OCI-M2 (cell line): ENCODE data around the gene AP1S3.
"Not testable (repeated sequence)": the region's sequence is repeated elsewhere in the genome, so short reads cannot be mapped to it uniquely, and the experiment has no call there.

Experiments
- DNase-seq: peaks from one replicate; lab custom pipeline; 2025; ENCODE audit not compliant: unreplicated experiment; lab: John Stamatoyannopoulos, UW

The AP1S3 gene

GRCh38 chr2:223837287-223838061 lies at the start of gene AP1S3:
Gene AP1S3, minus strand, starts transcription at chr2:223837582. Its CDS starts 132 bp downstream, at chr2:223837450.
- no peak for DNase-seq

GRCh38 chr2:223887127-223887526 lies 49.7 kb upstream of the AP1S3 start:
- no peak for DNase-seq

DNA sequence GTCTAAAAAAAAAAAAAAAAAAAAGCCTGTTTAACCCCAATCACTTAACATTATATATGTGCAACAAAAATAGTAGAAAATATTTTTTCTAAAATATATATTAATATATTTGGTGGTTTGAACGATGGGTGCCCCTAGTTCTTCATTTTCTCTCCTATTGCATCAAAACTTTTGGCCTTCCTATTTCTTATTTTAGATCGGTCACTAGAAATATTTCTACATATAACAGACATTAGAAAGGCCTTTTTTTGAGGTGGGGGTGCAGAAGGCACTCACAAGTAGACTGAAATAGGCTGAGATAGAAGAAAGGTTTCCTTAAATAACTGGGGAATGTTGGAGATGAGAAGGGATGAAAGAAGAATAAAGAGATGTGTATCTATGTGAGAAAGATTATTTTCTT lies 49.3 kb upstream of the AP1S3 start:
- no peak for DNase-seq

DNA sequence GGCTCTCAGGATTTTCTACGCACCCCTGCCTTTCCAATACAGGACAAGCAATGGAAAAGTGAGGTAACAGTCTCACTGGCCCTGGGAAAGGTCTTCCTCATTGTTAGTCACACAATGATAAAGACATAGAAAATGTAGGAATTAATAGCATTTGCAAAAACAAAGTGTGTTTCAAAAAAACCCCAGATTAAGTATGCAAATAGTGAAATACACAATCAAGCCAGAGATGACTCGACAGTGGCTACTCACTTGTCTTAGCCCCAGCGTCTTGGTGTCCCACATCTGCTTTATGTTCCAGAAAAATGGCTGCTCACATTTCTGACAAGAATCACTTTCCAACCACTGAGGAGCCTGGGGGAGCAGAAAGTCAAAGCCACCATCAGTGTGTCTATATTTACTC lies 47.0 kb upstream of the AP1S3 start:
- DNase-seq = no peak

DNA sequence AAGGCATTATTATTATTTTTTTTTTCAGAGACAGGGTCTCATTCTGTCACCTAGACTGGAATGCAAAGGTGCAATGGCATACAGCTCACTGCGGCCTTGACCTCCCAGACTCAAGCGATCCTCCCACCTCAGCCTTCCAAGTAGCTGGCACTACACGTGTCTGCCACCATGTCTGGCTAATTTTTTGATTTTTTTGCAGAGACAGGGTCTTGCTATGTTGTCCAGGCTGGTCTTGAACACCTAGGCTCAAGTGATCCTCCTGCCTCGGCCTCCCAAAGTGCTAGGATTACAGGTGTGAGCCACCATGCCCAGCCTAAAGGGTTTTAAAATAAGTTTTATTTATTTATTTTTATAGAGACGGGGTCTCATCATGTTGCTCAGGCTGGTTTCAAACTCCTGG lies 45.3 kb upstream of the AP1S3 start:
- no peak for DNase-seq

DNA sequence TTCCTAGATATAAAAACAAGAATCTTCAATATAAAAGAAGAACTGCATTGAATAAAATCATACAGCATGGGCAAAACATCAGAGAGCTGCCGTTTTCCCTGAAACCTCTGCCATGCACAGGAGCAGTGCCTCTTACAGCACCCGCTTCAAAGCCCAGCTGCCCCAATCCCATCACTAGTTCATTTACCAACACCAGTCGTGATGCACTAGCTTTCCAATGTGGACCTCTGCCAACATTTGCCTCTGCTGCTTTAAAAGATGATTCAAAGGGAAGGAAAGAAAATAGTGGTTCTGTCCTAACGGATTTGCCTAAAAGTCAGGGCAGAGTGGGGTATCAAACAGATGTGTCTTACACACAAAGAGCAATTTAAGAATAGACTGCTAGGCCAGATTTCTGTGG lies 43.4 kb upstream of the AP1S3 start:
- no peak for DNase-seq

DNA sequence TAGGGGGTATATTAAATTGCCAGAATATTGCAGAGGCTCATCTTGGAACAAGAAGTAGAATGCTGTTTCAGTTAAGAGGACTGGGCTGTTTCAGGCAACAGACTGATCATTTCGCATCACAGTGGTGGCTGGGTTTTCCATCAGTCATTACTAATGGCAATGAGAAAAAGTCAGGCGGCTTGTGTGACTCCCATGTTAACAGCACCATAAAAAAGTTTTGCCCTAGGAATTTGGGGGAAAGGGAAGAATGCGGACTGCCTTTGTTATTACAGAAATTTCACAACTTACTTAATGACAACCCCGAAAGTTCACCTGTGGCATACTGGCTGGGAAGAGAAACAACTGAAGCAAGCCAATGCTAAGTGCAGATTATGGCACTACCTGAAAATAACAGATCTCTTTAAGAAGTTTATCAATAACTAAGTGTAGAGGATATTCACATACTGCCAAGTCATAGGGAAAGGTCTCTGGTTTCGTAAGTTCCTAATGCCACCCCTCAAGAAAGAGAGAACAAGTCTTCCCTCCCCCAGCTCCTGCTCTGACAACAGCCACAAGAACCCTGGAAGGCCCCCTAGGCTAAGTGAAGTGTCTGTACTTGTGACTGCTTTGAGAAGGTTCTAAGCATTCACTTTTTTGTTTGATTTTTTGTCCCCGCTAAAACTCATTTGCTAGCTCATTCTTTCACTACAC lies 40.5 kb upstream of the AP1S3 start:
- DNase-seq = no peak

GRCh38 chr2:223873672-223874071 lies 36.3 kb upstream of the AP1S3 start:
- DNase-seq = no peak

DNA sequence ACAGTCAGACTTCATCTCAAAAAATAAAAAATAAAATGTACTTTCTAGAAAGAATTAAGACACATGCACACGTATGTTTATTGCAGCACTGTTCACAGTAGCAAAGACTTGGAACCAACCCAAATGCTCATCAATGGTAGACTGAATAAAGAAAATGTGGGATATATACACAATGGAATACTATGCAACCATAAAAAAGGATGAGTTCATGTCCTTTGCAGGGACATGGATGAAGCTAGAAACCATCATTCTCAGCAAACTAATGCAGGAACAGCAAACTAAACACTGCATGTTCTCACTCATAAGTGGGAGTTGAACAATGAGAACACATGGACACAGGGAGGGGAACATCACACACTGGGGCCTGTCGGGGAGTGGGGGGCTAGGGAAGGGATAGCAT lies 35.4 kb upstream of the AP1S3 start:
- DNase-seq = not testable (repeated sequence)

GRCh38 chr2:223871661-223872060 lies 34.3 kb upstream of the AP1S3 start:
- DNase-seq = not testable (repeated sequence)

- DNase-seq = no peak
Observed at GRCh38 chr2:223870840-223871611, 33.6 kb upstream of the AP1S3 start.

DNA sequence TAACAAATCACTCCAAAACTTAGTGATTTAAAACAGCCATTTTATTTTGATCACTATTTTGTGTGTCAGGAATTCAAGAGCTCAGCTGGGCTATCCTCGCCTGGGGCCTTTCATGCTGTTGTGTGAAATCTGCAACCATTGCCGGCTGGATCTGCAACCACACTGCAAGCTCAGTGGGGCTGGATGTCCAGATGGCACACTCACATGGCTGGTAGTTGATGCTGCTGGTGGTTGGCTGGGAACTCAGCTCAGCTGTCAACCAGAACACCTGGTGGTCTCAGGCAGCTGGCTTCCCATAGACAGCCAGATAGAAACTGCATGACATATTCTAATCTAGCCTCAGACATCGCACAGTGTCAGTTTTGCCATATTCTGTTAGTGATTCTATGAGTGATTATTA lies 30.6 kb upstream of the AP1S3 start:
- DNase-seq = no peak

DNA sequence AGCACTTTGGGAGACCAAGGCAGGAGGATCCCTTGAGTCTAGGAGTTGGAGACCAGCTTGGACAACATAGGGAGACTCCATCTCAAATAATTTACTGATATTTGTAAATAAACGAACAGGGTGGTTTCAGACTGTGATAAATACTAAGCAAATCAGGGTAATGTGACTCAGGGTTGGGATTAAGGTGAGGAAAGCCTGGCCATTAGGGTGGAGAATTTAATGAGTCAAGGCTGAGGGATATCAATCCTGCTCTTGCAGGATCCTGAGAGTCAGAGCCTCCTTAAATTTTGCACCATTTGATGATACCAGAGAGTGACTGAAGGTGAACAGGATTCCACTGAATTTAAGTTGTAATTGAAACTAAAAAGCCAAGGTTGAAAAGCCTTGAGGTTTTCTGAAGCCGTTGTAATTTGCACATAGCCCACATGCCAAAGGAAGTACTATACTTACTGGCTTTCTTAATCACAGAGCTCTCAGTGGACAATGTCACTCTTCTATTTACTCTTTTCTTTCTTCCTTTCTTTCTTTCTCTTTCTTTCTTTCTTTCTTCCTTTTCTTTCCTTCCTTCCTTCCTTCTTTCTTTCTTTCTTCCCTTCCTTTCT lies 28.6 kb upstream of the AP1S3 start:
- DNase-seq = no peak

- DNase-seq = no peak
Observed at GRCh38 chr2:223865124-223865523, 27.7 kb upstream of the AP1S3 start.

DNA sequence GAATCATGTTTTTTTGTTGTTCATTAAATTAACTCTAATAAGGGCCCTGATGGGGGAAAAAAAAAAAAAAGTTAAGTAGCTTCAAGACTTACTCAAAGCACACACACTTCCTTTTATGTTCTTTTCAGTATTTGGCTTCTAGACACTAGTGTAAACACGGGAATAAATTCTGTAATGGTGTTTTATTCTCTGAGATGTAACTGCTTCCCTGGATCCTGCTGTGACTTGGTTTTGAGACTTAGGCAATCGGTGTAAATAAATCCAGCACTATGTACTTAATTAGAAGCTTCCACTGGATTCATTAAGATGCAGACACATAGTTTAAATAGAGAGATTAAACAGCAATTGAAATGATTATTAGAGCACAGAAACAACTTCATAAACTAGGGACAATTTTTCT lies 26.1 kb upstream of the AP1S3 start:
- DNase-seq = no peak

GRCh38 chr2:223860809-223861738 lies 23.7 kb upstream of the AP1S3 start:
- no peak for DNase-seq

DNA sequence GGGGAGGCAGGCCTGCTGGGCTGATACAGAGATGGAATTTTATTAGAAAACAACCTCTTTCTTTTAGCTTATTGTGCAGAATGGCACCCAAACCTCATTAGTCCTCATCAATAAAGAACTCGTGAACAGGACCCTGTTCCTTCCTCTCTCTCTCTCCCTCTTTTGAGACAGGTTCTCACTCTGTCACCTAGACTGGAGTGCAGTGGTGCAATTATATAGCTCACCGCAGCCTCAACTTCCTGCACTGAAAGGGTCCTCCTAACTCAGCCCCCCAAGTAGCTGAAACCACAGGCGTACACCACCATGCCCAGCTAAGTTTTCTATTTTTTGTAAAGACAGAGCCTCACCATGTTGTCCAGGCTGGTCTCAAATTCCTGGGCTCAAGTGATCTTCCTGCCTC lies 21.7 kb upstream of the AP1S3 start:
- no peak for DNase-seq

GRCh38 chr2:223856584-223856983 lies 19.2 kb upstream of the AP1S3 start:
- DNase-seq = no peak

DNA sequence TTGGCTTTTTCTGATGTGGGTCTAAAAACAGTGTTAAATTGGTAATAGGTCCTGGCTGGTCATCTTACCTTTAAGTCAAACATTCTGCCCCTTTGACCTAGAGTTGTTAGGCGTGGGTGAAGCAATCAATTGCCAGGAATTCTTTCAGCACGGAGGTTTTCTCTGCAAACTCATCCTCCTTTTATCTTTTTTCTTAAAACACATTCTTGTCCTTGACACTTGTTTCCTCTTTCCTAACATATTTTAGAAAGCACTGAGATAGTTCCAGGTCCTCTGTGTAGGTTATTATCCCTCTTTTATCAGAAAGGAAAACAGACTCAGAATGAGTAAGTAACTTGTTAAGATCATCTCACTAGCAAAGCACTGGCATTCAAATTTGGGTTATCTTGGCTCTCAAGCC lies 18.6 kb upstream of the AP1S3 start:
- no peak for DNase-seq

DNA sequence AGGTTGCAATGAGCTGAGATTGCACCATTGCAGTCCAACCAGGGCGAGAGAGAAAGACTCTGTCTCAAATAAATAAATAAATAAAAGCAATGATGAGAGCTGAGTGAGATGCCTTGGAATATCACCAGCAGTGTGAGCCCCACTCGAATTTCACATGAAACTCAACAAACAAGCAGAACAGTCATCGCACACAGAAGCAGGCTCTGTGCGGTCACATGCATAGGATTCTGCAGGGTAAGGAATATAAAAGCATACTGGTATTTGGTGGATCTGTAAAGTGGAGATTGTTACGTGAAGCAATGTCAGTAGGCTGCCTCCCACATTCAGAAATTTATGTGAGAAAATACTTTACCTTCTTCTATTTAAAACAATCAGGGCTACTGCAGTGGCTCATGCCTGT lies 18.0 kb upstream of the AP1S3 start:
- DNase-seq = no peak
